ENCODE measurements around the gene AK4. TPM values are rescaled to one million over a fixed set of nuclear protein-coding genes. Genes with fewer than 3 reads are reported as not detected.

AK4 gene
- total RNA-seq, 1 experiment from 2014 or later: 180 TPM

- TF ChIP-seq ZMAT4 (CRISPR knock-in tag; IDR thresholded peaks at IDR 0.05): no peak
Measured at GRCh38 chr1:65224681-65225091, 76.7 kb downstream of the AK4 start (continued).

GRCh38 chr1:65225179-65225578, 77.2 kb downstream of the AK4 start:
- no peak overlapping the region for H3K27ac Mint-ChIP-seq
- CTCF ChIA-PET: no interaction called here

GRCh38 chr1:65229201-65229600, 81.2 kb downstream of the AK4 start:
- Mint-ChIP-seq H3K4me3 (no peak overlapping the region), H3K27me3 (ENCODE audit: low read depth) (no peaks in the 10 kb centered on the region), H3K27ac (no peak overlapping the region), H3K4me1 (peaks cover 19% of the 10 kb centered on the region), H3K9me3 (no peaks in the 10 kb centered on the region), H3K36me3 (peaks cover 24% of the 10 kb centered on the region)
- DNase-seq (ENCODE audit: low spot score) (no peak), ATAC-seq (no peak)
- CTCF ChIA-PET: interaction anchor here (1.3 to 1.7 kb wide), 4 partner anchors 16 to 458 kb away, joined by 3 to 10 read pairs (median 4); no protein-coding TSS in a partner anchor
- POLR2A ChIA-PET: interaction anchor here (0.6 kb wide), 1 partner anchor 73 kb away, joined by 6 read pairs; no protein-coding TSS in a partner anchor
- TF ChIP-seq ZNF121 (CRISPR knock-in tag; IDR thresholded peaks at IDR 0.05) (peak; percentile 20; the same call in 1 of the 2 replicates), CDX4 (CRISPR knock-in tag; IDR thresholded peaks at IDR 0.05; ENCODE audit: borderline replicate concordance) (no peak)

More at GRCh38 chr1:65225179-65225578, 77.2 kb downstream of the AK4 start:
- POLR2A ChIA-PET: no interaction called here
- ATAC-seq (no peak), DNase-seq (ENCODE audit: low spot score) (no peak)
- no peak overlapping the region for H3K4me3 Mint-ChIP-seq
- peaks cover 23% of the 10 kb centered on the region for H3K4me1 Mint-ChIP-seq
- H3K9me3 Mint-ChIP-seq: no peaks in the 10 kb centered on the region
- TF ChIP-seq ATF2 (CRISPR knock-in tag; IDR thresholded peaks at IDR 0.05; ENCODE audit: borderline replicate concordance, low read depth) (no peak), TEAD4 (CRISPR knock-in tag; IDR thresholded peaks at IDR 0.05) (no peak), IRF1 (CRISPR knock-in tag; IDR thresholded peaks at IDR 0.05) (no peak), ERG (CRISPR knock-in tag; IDR thresholded peaks at IDR 0.05) (no peak), ZNF232 (CRISPR knock-in tag; IDR thresholded peaks at IDR 0.05) (no peak), ZNF219 (CRISPR knock-in tag; IDR thresholded peaks at IDR 0.05; ENCODE audit: borderline replicate concordance) (no peak)
- no peaks in the 10 kb centered on the region for H3K27me3 Mint-ChIP-seq (ENCODE audit: low read depth)
- H3K36me3 Mint-ChIP-seq: peaks cover 38% of the 10 kb centered on the region

GRCh38 chr1:65229754-65230339, 81.8 kb downstream of the AK4 start:
- ATAC-seq (peak; percentile 55), DNase-seq (ENCODE audit: low spot score) (no peak)
- CTCF ChIA-PET: interaction anchor here (0.8 to 1.7 kb wide), 5 partner anchors 17 to 458 kb away, joined by 3 to 10 read pairs (median 4); no protein-coding TSS in a partner anchor
- Mint-ChIP-seq H3K4me3 (no peak overlapping the region), H3K4me1 (peaks cover 14% of the 10 kb centered on the region), H3K9me3 (no peaks in the 10 kb centered on the region), H3K36me3 (peaks cover 17% of the 10 kb centered on the region), H3K27ac (peak overlapping the region; percentile 22), H3K27me3 (ENCODE audit: low read depth) (no peaks in the 10 kb centered on the region)
- POLR2A ChIA-PET: interaction anchor here (0.6 kb wide), 1 partner anchor 73 kb away, joined by 6 read pairs; no protein-coding TSS in a partner anchor
- TF ChIP-seq ATF1 (CRISPR knock-in tag; IDR thresholded peaks at IDR 0.05): no peak
- no peak for TF ChIP-seq ATF2 (CRISPR knock-in tag; IDR thresholded peaks at IDR 0.05; ENCODE audit: borderline replicate concordance, low read depth)
- no peak for TF ChIP-seq FOXP4 (CRISPR knock-in tag; IDR thresholded peaks at IDR 0.05)
- TF ChIP-seq TP53 (CRISPR knock-in tag; IDR thresholded peaks at IDR 0.05): no peak
- no peak for TF ChIP-seq TEAD1 (CRISPR knock-in tag; IDR thresholded peaks at IDR 0.05)
- no peak for TF ChIP-seq ZNF532 (CRISPR knock-in tag; IDR thresholded peaks at IDR 0.05; ENCODE audit: borderline replicate concordance)
- no peak for TF ChIP-seq NR2C2 (CRISPR knock-in tag; IDR thresholded peaks at IDR 0.05)
